Measurements from ENCODE around the gene ANKRD16.

DNA sequence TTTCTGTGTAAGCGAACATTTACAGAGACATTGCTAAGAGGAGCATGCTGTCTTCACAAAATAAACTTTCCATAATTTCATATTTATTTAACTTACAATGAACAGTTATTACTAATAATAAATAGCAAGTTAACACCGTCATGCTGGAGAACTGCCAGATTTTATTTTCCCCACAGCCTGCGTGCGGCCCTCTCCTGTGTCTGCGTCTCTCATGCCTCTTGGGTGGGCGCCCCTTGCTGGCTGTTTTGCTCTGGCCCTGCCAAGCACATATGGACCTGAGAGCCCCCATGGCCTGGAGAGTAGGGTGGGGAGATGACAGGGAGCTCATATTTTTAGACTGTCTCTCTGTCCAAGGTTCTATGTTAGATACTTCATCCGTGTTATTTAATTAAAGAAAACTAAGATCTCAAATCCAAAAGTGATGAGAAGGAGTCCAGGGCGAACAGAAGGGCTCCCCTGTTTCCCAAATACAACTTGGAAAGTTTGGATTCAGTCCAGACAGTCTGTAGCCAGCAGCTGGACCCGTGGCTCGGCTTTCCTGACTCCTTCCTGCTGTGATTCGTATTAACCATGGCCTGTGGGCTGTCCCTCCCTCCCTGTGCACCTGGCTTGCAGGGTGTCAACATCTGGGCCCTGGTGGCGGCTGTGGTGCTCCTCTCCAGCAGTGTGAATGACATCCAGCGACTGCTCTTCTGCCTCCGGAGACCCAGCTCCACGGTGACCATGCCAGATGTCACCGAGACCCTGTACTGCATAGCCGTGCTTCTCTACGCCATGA, 20.8 kb upstream of the ANKRD16 start:
- TF ChIP-seq, protein P1, sequence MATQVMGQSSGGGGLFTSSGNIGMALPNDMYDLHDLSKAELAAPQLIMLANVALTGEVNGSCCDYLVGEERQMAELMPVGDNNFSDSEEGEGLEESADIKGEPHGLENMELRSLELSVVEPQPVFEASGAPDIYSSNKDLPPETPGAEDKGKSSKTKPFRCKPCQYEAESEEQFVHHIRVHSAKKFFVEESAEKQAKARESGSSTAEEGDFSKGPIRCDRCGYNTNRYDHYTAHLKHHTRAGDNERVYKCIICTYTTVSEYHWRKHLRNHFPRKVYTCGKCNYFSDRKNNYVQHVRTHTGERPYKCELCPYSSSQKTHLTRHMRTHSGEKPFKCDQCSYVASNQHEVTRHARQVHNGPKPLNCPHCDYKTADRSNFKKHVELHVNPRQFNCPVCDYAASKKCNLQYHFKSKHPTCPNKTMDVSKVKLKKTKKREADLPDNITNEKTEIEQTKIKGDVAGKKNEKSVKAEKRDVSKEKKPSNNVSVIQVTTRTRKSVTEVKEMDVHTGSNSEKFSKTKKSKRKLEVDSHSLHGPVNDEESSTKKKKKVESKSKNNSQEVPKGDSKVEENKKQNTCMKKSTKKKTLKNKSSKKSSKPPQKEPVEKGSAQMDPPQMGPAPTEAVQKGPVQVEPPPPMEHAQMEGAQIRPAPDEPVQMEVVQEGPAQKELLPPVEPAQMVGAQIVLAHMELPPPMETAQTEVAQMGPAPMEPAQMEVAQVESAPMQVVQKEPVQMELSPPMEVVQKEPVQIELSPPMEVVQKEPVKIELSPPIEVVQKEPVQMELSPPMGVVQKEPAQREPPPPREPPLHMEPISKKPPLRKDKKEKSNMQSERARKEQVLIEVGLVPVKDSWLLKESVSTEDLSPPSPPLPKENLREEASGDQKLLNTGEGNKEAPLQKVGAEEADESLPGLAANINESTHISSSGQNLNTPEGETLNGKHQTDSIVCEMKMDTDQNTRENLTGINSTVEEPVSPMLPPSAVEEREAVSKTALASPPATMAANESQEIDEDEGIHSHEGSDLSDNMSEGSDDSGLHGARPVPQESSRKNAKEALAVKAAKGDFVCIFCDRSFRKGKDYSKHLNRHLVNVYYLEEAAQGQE (IDR thresholded peaks at IDR 0.05; ENCODE audit: insufficient read depth in 1 of 2, low read depth in 2 of 2, low read length in 2 of 2): no peak
- TF ChIP-seq POLR2AphosphoS5 (IDR thresholded peaks at IDR 0.05; ENCODE audit: low read depth, low read length): no peak
- no peak for TF ChIP-seq TAF1 (IDR thresholded peaks at IDR 0.05; ENCODE audit: borderline replicate concordance, insufficient read depth, low read length)
- TF ChIP-seq SIN3A (IDR thresholded peaks at IDR 0.05; ENCODE audit: borderline replicate concordance, insufficient read depth, low read length): no peak
